ENCODE measurements around the gene EXOC6B.

EXOC6B gene

DNA sequence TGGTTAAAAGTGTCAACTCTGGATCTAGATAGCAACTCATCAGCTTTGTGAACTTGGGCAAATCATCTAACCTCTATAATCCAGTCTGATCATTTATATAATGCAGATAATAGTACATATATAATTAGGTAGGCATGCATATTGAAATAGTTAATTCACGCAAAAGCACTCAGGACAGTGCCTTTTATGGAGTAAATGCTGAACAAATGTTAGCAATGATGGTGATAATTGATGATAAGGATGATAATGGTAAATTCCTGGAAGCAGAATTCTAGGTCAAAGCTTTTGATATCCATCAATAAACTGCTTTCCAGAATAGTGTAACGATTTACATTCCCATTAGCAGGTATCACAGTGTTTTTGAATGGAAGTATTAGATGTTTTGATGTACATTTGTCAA, 618.5 kb downstream of the EXOC6B start:
- no peak overlapping the region for H3K27ac ChIP-seq
- no peak for DNase-seq (ENCODE audit: low read depth, low spot score)
- H3K4me3 ChIP-seq: no peak overlapping the region
- no peaks in the 10 kb centered on the region for H3K36me3 ChIP-seq (ENCODE audit: insufficient read depth, low read length)
- TF ChIP-seq FOXP2 (optimal IDR thresholded peaks at IDR 0.05; ENCODE audit: control extremely low read depth, extremely low read length, insufficient read depth) (no peak), POLR2AphosphoS5 (IDR thresholded peaks at IDR 0.05; ENCODE audit: borderline replicate concordance, low read depth, low read length) (no peak), EZH2 (IDR thresholded peaks at IDR 0.05) (no peak)
- H3K9me3 ChIP-seq (ENCODE audit: low read depth, low read length): no peaks in the 10 kb centered on the region
- H3K9ac ChIP-seq (ENCODE audit: insufficient read length): no peak overlapping the region

DNA sequence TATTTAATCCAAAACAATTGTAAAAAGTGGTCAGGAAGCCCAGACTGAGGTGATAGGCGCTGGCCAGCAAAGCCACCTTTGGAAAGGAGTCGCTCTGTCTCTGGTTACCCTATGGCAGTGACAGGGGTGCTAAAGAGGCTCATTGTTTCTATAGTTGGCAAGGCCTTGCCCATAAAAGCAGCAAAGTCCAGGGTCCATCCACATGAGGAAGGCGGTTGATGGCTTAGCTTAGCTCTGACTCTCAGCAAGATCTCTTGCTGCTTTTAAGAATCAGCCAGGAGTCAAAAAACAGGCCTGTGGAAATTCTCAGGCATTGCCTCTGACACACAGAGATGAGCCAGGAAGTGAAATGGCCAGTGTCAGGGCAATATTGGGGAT, 620.3 kb downstream of the EXOC6B start:
- Histone ChIP-seq H3K4me3 (no peak overlapping the region), H3K9ac (ENCODE audit: insufficient read length) (no peak overlapping the region), H3K27ac (no peak overlapping the region), H3K36me3 (ENCODE audit: insufficient read depth, low read length) (no peaks in the 10 kb centered on the region), H3K9me3 (ENCODE audit: low read depth, low read length) (no peaks in the 10 kb centered on the region)
- TF ChIP-seq EZH2 (IDR thresholded peaks at IDR 0.05) (no peak), POLR2AphosphoS5 (IDR thresholded peaks at IDR 0.05; ENCODE audit: borderline replicate concordance, low read depth, low read length) (no peak)
- DNase-seq (ENCODE audit: low read depth, low spot score): no peak

DNA sequence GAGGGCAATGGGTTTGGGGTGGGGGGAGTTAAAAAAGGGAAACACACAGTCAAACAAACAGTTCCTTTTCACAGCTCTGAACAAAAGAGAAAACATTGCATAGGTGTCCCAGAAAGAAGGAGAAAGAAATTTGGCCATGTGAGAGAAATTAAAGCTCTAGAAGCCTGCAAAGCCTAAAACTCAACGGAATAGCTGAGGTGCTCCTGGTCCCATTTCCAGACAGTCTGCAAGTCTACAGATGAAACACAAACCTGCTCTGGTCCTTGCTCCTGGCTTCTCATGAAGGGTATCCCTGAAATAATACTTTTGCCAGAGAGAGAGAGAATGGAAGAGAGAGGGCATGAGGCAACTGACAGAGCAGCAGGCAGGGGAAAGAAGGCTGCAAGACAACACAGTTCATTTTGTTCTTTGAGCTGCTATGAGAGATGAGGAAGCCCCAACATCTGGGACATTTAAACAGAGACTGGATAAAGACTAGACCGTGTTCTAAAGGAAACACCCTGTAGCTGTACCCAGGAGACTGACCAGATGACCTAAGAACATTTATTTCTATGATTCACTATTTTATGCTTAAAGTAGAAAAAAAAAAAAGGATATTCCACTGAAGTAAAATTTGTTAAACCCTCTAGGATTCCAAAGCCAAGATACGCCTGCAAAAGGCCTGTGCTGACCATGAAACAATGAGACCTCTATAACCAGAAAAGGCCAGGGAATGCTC, 620.9 kb downstream of the EXOC6B start:
- H3K36me3 ChIP-seq (ENCODE audit: insufficient read depth, low read length): no peaks in the 10 kb centered on the region
- no peak overlapping the region for H3K27ac ChIP-seq
- no peaks in the 10 kb centered on the region for H3K9me3 ChIP-seq (ENCODE audit: low read depth, low read length)
- no peak for TF ChIP-seq EZH2 (IDR thresholded peaks at IDR 0.05)
- TF ChIP-seq FOXP2 (optimal IDR thresholded peaks at IDR 0.05; ENCODE audit: control extremely low read depth, extremely low read length, insufficient read depth): no peak
- no peak for TF ChIP-seq POLR2AphosphoS5 (IDR thresholded peaks at IDR 0.05; ENCODE audit: borderline replicate concordance, low read depth, low read length)
- no peak overlapping the region for H3K4me3 ChIP-seq
- DNase-seq (ENCODE audit: low read depth, low spot score): no peak
- H3K9ac ChIP-seq (ENCODE audit: insufficient read length): no peak overlapping the region

- TF ChIP-seq EZH2 (IDR thresholded peaks at IDR 0.05): no peak
- TF ChIP-seq FOXP2 (optimal IDR thresholded peaks at IDR 0.05; ENCODE audit: control extremely low read depth, extremely low read length, insufficient read depth): no peak
- no peak for TF ChIP-seq POLR2AphosphoS5 (IDR thresholded peaks at IDR 0.05; ENCODE audit: borderline replicate concordance, low read depth, low read length)
- Histone ChIP-seq H3K36me3 (ENCODE audit: insufficient read depth, low read length) (no peaks in the 10 kb centered on the region), H3K27ac (no peak overlapping the region), H3K9ac (ENCODE audit: insufficient read length) (no peak overlapping the region), H3K4me3 (no peak overlapping the region), H3K9me3 (ENCODE audit: low read depth, low read length) (no peaks in the 10 kb centered on the region)
- DNase-seq (ENCODE audit: low read depth, low spot score): no peak
These were observed 621.6 kb downstream of the EXOC6B start for GRCh38 chr2:72204156-72204785.

DNA sequence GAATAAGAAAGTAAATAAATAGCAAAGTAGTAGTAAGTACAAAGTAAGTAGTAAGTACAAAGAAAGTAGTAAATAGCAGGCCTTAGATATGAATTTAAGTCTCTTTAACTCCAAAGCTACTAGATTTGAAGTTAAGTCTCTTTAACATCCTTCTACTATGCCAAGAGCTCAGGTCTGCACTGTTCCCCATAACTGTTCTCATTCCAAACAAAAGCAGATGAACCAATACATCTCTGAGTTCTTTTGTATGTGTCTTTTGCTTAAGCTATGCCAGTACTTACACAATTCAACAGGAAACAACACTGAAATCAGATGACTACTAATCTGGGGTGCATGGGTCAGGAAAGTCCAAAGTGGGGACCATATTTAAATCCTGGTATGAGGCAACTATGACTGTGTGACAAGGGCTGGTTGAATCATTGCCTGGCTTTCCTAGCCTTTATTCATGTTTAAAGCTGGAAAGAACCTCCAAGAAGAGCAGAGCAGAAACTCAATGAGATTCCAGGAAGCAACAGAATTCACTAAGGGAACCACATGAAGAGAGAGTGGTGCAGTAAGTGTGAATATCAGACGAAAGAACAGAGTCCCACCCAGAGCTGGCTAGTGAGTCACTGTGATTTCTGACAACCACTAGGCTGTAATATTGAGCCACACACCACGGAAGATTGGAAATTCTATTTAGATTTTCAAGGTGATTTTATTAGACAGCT, 627.1 kb downstream of the EXOC6B start:
- no peak for TF ChIP-seq POLR2AphosphoS5 (IDR thresholded peaks at IDR 0.05; ENCODE audit: borderline replicate concordance, low read depth, low read length)
- no peak for TF ChIP-seq FOXP2 (optimal IDR thresholded peaks at IDR 0.05; ENCODE audit: control extremely low read depth, extremely low read length, insufficient read depth)
- no peak for TF ChIP-seq EZH2 (IDR thresholded peaks at IDR 0.05)
- H3K9ac ChIP-seq (ENCODE audit: insufficient read length): no peak overlapping the region
- H3K27ac ChIP-seq: no peak overlapping the region

GRCh38 chr2:72193723-72194122, 632.1 kb downstream of the EXOC6B start:
- H3K9ac ChIP-seq (ENCODE audit: insufficient read length): no peak overlapping the region
- H3K9me3 ChIP-seq (ENCODE audit: low read depth, low read length): no peaks in the 10 kb centered on the region
- TF ChIP-seq FOXP2 (optimal IDR thresholded peaks at IDR 0.05; ENCODE audit: control extremely low read depth, extremely low read length, insufficient read depth) (no peak), POLR2AphosphoS5 (IDR thresholded peaks at IDR 0.05; ENCODE audit: borderline replicate concordance, low read depth, low read length) (no peak), EZH2 (IDR thresholded peaks at IDR 0.05) (no peak)
- DNase-seq (ENCODE audit: low read depth, low spot score): no peak
- H3K4me3 ChIP-seq: no peak overlapping the region
- no peaks in the 10 kb centered on the region for H3K36me3 ChIP-seq (ENCODE audit: insufficient read depth, low read length)
- no peak overlapping the region for H3K27ac ChIP-seq

More for the DNA sequence above, 627.1 kb downstream of the EXOC6B start:
- no peak for DNase-seq (ENCODE audit: low read depth, low spot score)
- Histone ChIP-seq H3K9me3 (ENCODE audit: low read depth, low read length) (no peaks in the 10 kb centered on the region), H3K4me3 (no peak overlapping the region), H3K36me3 (ENCODE audit: insufficient read depth, low read length) (no peaks in the 10 kb centered on the region)

DNA sequence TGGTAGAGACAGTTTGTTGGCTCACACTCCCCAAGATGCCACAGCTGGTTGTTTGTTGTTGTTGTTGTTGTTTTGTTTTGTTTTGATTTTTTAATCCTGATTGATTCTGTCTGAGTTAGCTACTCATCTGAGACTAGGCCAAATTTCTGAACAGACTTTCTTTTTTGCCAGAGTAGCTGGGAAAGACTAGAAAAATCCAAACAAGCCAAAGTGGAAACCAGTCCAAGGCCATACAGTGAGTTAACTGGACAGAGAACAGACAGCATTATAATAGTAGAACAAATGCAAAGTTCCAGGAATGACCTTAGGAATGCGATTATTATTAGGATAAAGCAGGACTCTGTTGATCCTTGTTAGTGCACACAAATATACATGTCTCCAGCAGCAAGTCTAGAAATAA, 634.4 kb downstream of the EXOC6B start:
- H3K36me3 ChIP-seq (ENCODE audit: insufficient read depth, low read length): no peaks in the 10 kb centered on the region
- H3K9me3 ChIP-seq (ENCODE audit: low read depth, low read length): no peaks in the 10 kb centered on the region
- no peak overlapping the region for H3K9ac ChIP-seq (ENCODE audit: insufficient read length)
- no peak for TF ChIP-seq FOXP2 (optimal IDR thresholded peaks at IDR 0.05; ENCODE audit: control extremely low read depth, extremely low read length, insufficient read depth)
- TF ChIP-seq EZH2 (IDR thresholded peaks at IDR 0.05): no peak
- TF ChIP-seq POLR2AphosphoS5 (IDR thresholded peaks at IDR 0.05; ENCODE audit: borderline replicate concordance, low read depth, low read length): no peak
- H3K27ac ChIP-seq: no peak overlapping the region
- no peak overlapping the region for H3K4me3 ChIP-seq
- no peak for DNase-seq (ENCODE audit: low read depth, low spot score)

DNA sequence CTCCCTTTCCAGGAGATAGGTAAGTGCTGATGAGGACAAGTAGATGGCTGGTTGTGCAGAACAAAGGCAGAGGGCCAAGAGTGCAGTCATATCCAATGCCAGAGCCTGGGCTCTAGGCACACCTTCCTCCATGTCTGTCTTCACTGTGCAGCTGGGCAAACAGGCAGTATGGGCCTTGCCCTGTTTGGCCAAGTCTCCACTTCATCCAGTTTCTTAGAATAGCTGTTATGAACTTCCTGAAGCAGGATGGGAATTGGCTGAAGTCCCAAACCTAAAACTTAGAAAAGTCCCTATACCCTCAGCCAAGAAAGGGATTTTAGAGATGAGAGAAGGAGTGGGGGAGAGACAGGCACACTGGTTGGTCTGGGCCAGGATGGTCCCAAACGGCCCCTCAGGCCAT, 640.6 kb downstream of the EXOC6B start:
- Histone ChIP-seq H3K27ac (no peak overlapping the region), H3K4me3 (no peak overlapping the region), H3K9ac (ENCODE audit: insufficient read length) (no peak overlapping the region), H3K9me3 (ENCODE audit: low read depth, low read length) (no peaks in the 10 kb centered on the region), H3K36me3 (ENCODE audit: insufficient read depth, low read length) (no peaks in the 10 kb centered on the region)
- TF ChIP-seq POLR2AphosphoS5 (IDR thresholded peaks at IDR 0.05; ENCODE audit: borderline replicate concordance, low read depth, low read length) (no peak), EZH2 (IDR thresholded peaks at IDR 0.05) (no peak), FOXP2 (optimal IDR thresholded peaks at IDR 0.05; ENCODE audit: control extremely low read depth, extremely low read length, insufficient read depth) (no peak)
- DNase-seq (ENCODE audit: low read depth, low spot score): no peak

All from SK-N-MC (cell line).